GM15510 (cell line): ENCODE data around the gene KHDC1.

Source experiments
- POLR2A ChIP-seq: IDR thresholded peaks from 3 replicates; pipeline ENCODE4 v1.6.1; 2011; ENCODE audit warnings: borderline replicate concordance; ENCODE audit not compliant: insufficient read length; ENCODE audit errors: extremely low read depth

The KHDC1 gene

GRCh38 chr6:73252703-73253102 lies 10.3 kb downstream of the KHDC1 start:
- TF ChIP-seq POLR2A, result no peak

- no peak for TF ChIP-seq POLR2A
These were observed 13.0 kb downstream of the KHDC1 start for GRCh38 chr6:73250016-73250415.

GRCh38 chr6:73248192-73248903 lies 14.6 kb downstream of the KHDC1 start:
- no peak for TF ChIP-seq POLR2A

- TF ChIP-seq POLR2A, result no peak
These were observed 21.0 kb downstream of the KHDC1 start for GRCh38 chr6:73242001-73242400.

- no peak for TF ChIP-seq POLR2A
These were observed 22.3 kb downstream of the KHDC1 start for GRCh38 chr6:73240730-73241129.

- no peak for TF ChIP-seq POLR2A
These were observed 26.7 kb downstream of the KHDC1 start for GRCh38 chr6:73236144-73236750.

GRCh38 chr6:73234733-73235132 lies 28.3 kb downstream of the KHDC1 start:
- no peak for TF ChIP-seq POLR2A

- TF ChIP-seq POLR2A, result no peak
These were observed 29.9 kb downstream of the KHDC1 start for GRCh38 chr6:73233048-73233447.

- TF ChIP-seq POLR2A, result no peak
These were observed 31.0 kb downstream of the KHDC1 start for GRCh38 chr6:73231986-73232391.

- no peak for TF ChIP-seq POLR2A
These were observed 35.3 kb downstream of the KHDC1 start for GRCh38 chr6:73227606-73228255.

- TF ChIP-seq POLR2A, result no peak
These were observed 37.6 kb downstream of the KHDC1 start, which contains the start of gene KHDC1L for GRCh38 chr6:73225396-73225795. Gene KHDC1L (minus strand): TSS chr6:73225496. CDS start chr6:73225408, 88 bp downstream.

GRCh38 chr6:73216859-73217258 lies 46.1 kb downstream of the KHDC1 start:
- TF ChIP-seq POLR2A, result no peak

GRCh38 chr6:73209117-73209516 lies 53.9 kb downstream of the KHDC1 start:
- no peak for TF ChIP-seq POLR2A

- no peak for TF ChIP-seq POLR2A
These were observed 55.7 kb downstream of the KHDC1 start for GRCh38 chr6:73207221-73207837.

GRCh38 chr6:73204252-73204651 lies 58.7 kb downstream of the KHDC1 start:
- no peak for TF ChIP-seq POLR2A
